NT2/D1 (cell line): ENCODE measurements around the gene VSTM2A.

Source experiments
- DNase-seq: peaks from one replicate; pipeline ENCODE4 v3.0.0-alpha.2; 2011; ENCODE audit warnings: low read depth, low spot score
- H3K27me3 ChIP-seq: 2 replicates; pipeline ENCODE4 v1.6.0; 2011; ENCODE audit warnings: mild to moderate bottlenecking; ENCODE audit not compliant: insufficient read length, insufficient read depth
- H3K36me3 ChIP-seq: 2 replicates; pipeline ENCODE4 v1.6.1; 2011; ENCODE audit warnings: mild to moderate bottlenecking, low read length, mixed read lengths; ENCODE audit not compliant: insufficient read depth, insufficient read length
- H3K4me1 ChIP-seq: 2 replicates; pipeline ENCODE4 v1.5.1; 2011; ENCODE audit not compliant: insufficient read depth, insufficient read length
- H3K4me3 ChIP-seq: 2 replicates; pipeline ENCODE4 v1.5.1; 2011; ENCODE audit warnings: low read depth; ENCODE audit not compliant: insufficient read length
- H3K9ac ChIP-seq: 2 replicates; pipeline ENCODE4 v1.6.0; 2011; ENCODE audit warnings: low read depth; ENCODE audit not compliant: insufficient read length
- H3K9me3 ChIP-seq: 2 replicates; pipeline ENCODE4 v1.5.1; 2011; ENCODE audit warnings: mild to moderate bottlenecking, low read length; ENCODE audit not compliant: insufficient read depth
- SUZ12 ChIP-seq: IDR thresholded peaks from 2 replicates; pipeline ENCODE4 v1.6.1; 2011; ENCODE audit not compliant: insufficient read length, insufficient read depth; ENCODE audit errors: extremely low read depth
- YY1 ChIP-seq: IDR thresholded peaks from 2 replicates; pipeline ENCODE4 v1.6.1; 2011; ENCODE audit not compliant: insufficient read length, insufficient read depth
- ZNF274 ChIP-seq: IDR thresholded peaks from 2 replicates; pipeline ENCODE4 v1.6.1; 2011; ENCODE audit warnings: mild to moderate bottlenecking, low read depth, low read length

The VSTM2A gene

DNA sequence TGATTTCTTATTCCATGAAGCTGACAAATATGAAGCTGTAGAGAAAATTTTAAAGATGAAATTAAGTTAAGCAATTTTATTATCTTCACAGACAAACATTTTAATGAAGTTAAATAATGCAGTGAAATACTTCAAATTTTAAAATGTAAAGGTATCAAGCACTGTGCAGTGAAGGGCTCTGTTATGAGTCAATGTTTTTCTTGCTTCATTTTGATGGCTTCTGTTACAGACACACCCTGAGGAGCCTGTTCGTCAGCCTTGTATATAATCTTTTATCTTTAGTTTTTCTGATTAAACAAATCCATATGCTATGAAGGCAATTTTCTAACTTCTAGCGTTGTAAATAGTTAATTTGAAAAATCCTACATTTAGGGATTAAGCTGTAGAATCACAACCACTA lies 18.5 kb downstream of the VSTM2A start:
- no peak overlapping the region for H3K9ac ChIP-seq
- TF ChIP-seq ZNF274 (no peak), SUZ12 (no peak), YY1 (no peak)
- H3K4me1 ChIP-seq = peaks cover 3% of the 10 kb centered on the region
- no peaks in the 10 kb centered on the region for H3K9me3 ChIP-seq
- no peaks in the 10 kb centered on the region for H3K27me3 ChIP-seq
- no peak overlapping the region for H3K4me3 ChIP-seq
- no peak for DNase-seq
- no peaks in the 10 kb centered on the region for H3K36me3 ChIP-seq

DNA sequence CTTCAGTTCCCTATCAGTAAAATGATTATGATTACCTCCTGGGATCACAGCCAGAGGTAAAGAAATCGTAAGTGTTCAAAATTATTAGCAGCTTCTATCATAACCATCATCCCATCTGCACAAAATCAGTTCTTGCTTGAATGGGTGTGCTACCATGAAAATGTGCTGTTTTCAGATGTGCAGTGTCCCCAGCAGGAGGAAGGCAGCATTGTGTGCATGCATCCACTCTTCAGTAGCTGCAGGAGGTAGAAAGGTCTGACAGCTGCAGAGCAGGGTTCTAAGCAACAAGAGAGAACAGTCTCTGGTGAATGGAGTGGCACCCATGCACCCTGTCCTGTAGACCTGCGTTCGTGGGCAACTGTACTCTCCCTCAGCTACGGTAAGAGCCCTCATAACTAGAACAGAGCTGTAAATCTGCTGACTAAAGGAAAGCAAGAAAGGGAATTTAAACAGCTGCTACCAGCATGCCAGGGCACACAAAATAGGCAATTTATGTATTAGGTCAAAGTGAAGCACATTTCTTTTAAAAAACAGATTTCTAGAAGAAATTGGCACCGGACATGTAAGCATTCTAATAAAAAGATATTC lies 21.2 kb downstream of the VSTM2A start:
- no peaks in the 10 kb centered on the region for H3K27me3 ChIP-seq
- DNase-seq = no peak
- H3K9ac ChIP-seq = no peak overlapping the region
- no peaks in the 10 kb centered on the region for H3K9me3 ChIP-seq
- no peak overlapping the region for H3K4me3 ChIP-seq
- peaks cover 3% of the 10 kb centered on the region for H3K4me1 ChIP-seq
- no peaks in the 10 kb centered on the region for H3K36me3 ChIP-seq
- TF ChIP-seq ZNF274 (no peak), SUZ12 (no peak), YY1 (no peak)

DNA sequence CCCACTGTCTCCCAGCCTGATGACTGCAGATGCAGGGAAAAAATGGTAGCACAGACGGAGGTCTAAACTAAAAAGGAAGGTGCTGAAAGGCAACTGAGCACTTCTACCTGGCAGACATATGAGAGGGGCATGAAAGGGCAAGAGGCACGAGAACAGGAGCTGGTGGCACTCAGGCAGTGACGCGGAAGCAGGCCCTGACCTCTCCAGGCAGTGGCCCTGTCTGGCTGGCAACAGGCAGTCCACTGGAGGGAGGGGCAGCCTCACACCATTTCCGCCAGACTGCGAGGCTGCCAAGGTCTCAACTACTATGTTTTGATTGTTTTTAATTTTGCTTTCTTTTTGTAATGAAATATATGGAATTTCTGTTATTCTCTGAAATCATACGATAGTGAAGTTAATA lies 23.3 kb downstream of the VSTM2A start:
- no peak overlapping the region for H3K9ac ChIP-seq
- DNase-seq = no peak
- no peak for TF ChIP-seq YY1
- TF ChIP-seq SUZ12 = no peak
- TF ChIP-seq ZNF274 = no peak
- no peaks in the 10 kb centered on the region for H3K36me3 ChIP-seq
- no peak overlapping the region for H3K4me3 ChIP-seq
- H3K9me3 ChIP-seq = no peaks in the 10 kb centered on the region
- H3K4me1 ChIP-seq = peaks cover 3% of the 10 kb centered on the region
- no peaks in the 10 kb centered on the region for H3K27me3 ChIP-seq

DNA sequence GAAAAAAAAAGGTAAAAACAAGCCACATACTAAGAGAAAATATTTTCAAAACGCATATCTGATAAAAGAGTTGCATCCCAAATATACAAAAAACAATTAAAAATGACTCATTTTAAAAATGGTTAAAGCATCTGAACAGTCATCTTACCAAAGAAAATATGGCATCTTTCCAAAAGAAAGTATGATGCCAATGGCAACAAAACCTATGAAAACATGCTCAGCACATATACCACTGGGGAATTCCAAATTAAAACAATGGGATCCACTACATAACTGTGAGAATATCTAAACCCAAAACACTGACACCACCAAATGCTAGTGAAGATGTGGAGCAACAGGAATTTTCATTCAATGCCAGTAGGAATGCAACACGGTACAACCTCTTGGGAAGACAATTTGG lies 39.3 kb downstream of the VSTM2A start:
- no peaks in the 10 kb centered on the region for H3K36me3 ChIP-seq
- no peak for TF ChIP-seq YY1

DNA sequence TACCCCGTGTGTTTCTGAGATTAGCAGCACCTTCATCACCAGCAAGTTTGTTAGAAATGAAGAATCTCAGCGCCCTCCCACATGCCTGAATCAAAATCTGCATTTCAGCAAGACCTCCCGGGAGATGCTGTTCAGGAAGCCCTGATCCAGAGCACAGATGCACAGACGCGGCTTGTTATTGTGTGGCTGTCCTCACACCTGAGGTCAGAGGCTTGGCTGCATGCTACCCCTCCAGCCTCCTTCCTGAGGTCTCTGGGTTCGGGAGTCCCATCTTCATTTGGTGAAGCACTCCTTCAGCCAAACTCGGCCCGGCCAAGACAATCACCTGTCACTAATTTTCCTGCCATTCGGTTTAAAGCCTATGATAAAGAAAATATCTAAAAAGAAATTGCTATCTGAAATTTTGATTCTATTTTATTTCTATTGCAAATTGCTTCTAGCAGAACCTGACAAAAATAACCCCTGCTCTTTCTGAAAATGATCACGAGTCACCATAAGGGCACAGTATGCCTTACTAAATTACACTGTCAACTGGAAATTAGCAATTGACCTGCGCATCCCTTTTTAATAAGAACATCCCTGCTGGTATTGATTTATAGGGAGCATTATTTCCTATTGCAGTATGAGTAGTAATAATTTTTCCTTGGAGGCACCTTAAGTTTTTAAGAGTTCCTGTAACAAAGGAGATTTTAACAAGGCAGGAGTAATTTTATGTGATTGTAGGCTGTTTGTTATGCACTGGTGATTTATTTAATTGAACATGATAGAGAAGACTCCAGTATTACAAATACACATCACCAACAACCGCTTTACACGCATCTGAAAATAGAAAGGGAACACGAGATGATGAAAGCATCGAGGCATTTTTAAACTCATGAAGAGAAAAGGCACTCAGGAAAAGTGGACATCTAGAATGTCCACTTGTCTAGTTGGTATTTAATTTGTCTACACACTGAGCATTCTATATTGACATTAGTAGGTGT lies 49.5 kb downstream of the VSTM2A start:
- Histone ChIP-seq H3K9me3 (no peaks in the 10 kb centered on the region), H3K4me1 (no peaks in the 10 kb centered on the region), H3K9ac (no peak overlapping the region), H3K4me3 (no peak overlapping the region), H3K36me3 (no peaks in the 10 kb centered on the region), H3K27me3 (no peaks in the 10 kb centered on the region)
- no peak for TF ChIP-seq YY1
- no peak for TF ChIP-seq ZNF274
- TF ChIP-seq SUZ12 = no peak
- DNase-seq = no peak

More for the DNA sequence above, 39.3 kb downstream of the VSTM2A start:
- no peaks in the 10 kb centered on the region for H3K4me1 ChIP-seq
- no peak for DNase-seq
- H3K4me3 ChIP-seq = no peak overlapping the region
- H3K9ac ChIP-seq = no peak overlapping the region
- H3K27me3 ChIP-seq = no peaks in the 10 kb centered on the region
- no peaks in the 10 kb centered on the region for H3K9me3 ChIP-seq

DNA sequence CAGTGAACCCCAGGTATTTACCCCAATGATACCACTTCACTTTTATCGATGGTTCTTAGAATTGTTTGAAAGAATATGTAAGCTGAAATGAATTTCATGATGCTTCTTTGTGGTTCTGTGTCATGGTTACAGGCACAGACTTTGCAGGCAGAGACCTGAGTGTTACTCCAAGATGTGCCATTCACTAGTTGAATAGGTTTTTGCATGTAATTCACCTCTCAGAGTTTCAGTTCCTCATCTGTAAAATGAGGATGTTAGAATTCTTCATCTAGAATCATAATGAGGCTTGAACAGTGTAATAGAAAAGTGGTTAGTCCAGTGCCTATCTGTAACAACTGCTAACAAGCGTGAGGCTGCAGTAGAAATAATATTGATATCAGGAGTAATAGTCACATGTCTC lies 54.6 kb downstream of the VSTM2A start:
- Histone ChIP-seq H3K9ac (no peak overlapping the region), H3K4me3 (no peak overlapping the region), H3K27me3 (no peaks in the 10 kb centered on the region), H3K4me1 (no peaks in the 10 kb centered on the region), H3K9me3 (no peaks in the 10 kb centered on the region), H3K36me3 (no peaks in the 10 kb centered on the region)
- DNase-seq = no peak
- TF ChIP-seq SUZ12 (no peak), ZNF274 (no peak), YY1 (no peak)

DNA sequence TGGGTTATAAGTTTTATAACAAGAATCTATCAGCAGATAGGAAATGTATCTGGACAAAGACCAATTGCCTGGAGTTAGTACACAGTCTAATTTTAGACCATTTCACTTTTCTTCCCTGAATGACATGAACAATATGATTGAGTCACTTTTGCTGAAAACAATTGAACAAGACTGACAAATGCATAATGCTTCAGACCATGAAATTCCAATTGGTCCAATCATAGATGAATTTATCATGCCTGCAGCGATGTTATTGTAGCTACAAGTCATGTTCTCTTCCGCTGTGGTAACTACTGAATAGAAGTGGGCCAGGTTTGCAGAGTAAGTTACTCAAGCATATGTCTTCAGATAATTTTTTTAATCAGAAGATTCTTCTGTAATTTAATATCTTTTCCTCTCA lies 73.4 kb downstream of the VSTM2A start:
- Histone ChIP-seq H3K36me3 (no peaks in the 10 kb centered on the region), H3K9ac (no peak overlapping the region), H3K27me3 (no peaks in the 10 kb centered on the region), H3K9me3 (no peaks in the 10 kb centered on the region), H3K4me1 (no peaks in the 10 kb centered on the region), H3K4me3 (no peak overlapping the region)
- TF ChIP-seq SUZ12 (no peak), YY1 (no peak), ZNF274 (no peak)
- no peak for DNase-seq
